ENCODE data around the gene SEMA6D.

GRCh38 chr15:47801522-47801921 lies 84.2 kb downstream of the SEMA6D start:
- TF ChIP-seq POLR2A (IDR thresholded peaks at IDR 0.05) (no peak), EP300 (IDR thresholded peaks at IDR 0.05) (no peak), POLR2AphosphoS5 (IDR thresholded peaks at IDR 0.05) (no peak)
- TF ChIP-seq, protein P1, sequence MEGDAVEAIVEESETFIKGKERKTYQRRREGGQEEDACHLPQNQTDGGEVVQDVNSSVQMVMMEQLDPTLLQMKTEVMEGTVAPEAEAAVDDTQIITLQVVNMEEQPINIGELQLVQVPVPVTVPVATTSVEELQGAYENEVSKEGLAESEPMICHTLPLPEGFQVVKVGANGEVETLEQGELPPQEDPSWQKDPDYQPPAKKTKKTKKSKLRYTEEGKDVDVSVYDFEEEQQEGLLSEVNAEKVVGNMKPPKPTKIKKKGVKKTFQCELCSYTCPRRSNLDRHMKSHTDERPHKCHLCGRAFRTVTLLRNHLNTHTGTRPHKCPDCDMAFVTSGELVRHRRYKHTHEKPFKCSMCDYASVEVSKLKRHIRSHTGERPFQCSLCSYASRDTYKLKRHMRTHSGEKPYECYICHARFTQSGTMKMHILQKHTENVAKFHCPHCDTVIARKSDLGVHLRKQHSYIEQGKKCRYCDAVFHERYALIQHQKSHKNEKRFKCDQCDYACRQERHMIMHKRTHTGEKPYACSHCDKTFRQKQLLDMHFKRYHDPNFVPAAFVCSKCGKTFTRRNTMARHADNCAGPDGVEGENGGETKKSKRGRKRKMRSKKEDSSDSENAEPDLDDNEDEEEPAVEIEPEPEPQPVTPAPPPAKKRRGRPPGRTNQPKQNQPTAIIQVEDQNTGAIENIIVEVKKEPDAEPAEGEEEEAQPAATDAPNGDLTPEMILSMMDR (IDR thresholded peaks at IDR 0.05): no peak

Measured in gastroesophageal sphincter (tissue), 3 donors.